Astrocyte (in vitro differentiated cells and primary cell): ENCODE data around the gene TMEM170B.

Experiments used
- EZH2 ChIP-seq: IDR thresholded peaks from 2 replicates; pipeline ENCODE4 v1.6.1; 2012; ENCODE audit warnings: mild to moderate bottlenecking, low read length, inconsistent platforms; ENCODE audit not compliant: insufficient read depth
- TF ChIP-seq, protein P1 (sequence below): IDR thresholded peaks from 2 replicates; pipeline ENCODE4 v1.5.1; 2011; ENCODE audit warnings: low read depth, mild to moderate bottlenecking, inconsistent platforms, low read length, moderate library complexity; ENCODE audit not compliant: insufficient read depth

GRCh38 chr6:11595903-11596302 lies 58.4 kb downstream of the TMEM170B start:
- TF ChIP-seq, protein P1, sequence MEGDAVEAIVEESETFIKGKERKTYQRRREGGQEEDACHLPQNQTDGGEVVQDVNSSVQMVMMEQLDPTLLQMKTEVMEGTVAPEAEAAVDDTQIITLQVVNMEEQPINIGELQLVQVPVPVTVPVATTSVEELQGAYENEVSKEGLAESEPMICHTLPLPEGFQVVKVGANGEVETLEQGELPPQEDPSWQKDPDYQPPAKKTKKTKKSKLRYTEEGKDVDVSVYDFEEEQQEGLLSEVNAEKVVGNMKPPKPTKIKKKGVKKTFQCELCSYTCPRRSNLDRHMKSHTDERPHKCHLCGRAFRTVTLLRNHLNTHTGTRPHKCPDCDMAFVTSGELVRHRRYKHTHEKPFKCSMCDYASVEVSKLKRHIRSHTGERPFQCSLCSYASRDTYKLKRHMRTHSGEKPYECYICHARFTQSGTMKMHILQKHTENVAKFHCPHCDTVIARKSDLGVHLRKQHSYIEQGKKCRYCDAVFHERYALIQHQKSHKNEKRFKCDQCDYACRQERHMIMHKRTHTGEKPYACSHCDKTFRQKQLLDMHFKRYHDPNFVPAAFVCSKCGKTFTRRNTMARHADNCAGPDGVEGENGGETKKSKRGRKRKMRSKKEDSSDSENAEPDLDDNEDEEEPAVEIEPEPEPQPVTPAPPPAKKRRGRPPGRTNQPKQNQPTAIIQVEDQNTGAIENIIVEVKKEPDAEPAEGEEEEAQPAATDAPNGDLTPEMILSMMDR: peak; percentile 49
- no peak for TF ChIP-seq EZH2
